GM12878 (cell line): ENCODE results near the gene PC. TPM values are rescaled to one million over a fixed set of nuclear protein-coding genes. Genes with fewer than 3 reads are reported as not detected.

Source experiments
- ATAC-seq: fragments of 200-7000 bp; cut with Tn5 transposase; 3 replicates; pipeline ENCODE4 v1.9.1; 2020; ENCODE audit warnings: mild to moderate bottlenecking, moderate library complexity
- BruUV-seq: library from RNA; stranded (reverse); fragments of 400-500 nt; replicated peaks from 2 replicates; lab custom pipeline; 2021; lab: Mats Ljungman, UMichigan
- CTCF ChIA-PET: fragments of 300-600 bp; sonication (Branson Sonifier 250); formaldehyde crosslinking; extraction: SDS; loops from one replicate; lab custom pipeline; 2021; ENCODE audit warnings: inconsistent platforms; lab: Yijun Ruan, JAX
- POLR2A ChIA-PET: fragments of 350-600 bp; formaldehyde crosslinking; extraction: SDS; loops from one replicate; lab custom pipeline; 2021; ENCODE audit warnings: inconsistent platforms; lab: Charles Lee
- RAD21 ChIA-PET: fragments of 300-600 bp; sonication (Branson Sonifier 250); formaldehyde crosslinking; loops from one replicate; lab custom pipeline; 2023; ENCODE audit warnings: antibody characterized with exemption; ENCODE audit not compliant: unreplicated experiment; lab: Charles Lee
- SMC1A ChIA-PET: fragments of 300-600 bp; sonication (Branson Sonifier 250); formaldehyde crosslinking; loops from one replicate; lab custom pipeline; 2023; ENCODE audit not compliant: unreplicated experiment, uncharacterized antibody; lab: Charles Lee
- DNase-seq: peaks from one replicate; pipeline ENCODE4 v3.0.0-alpha.2; 2011; ENCODE audit warnings: low read depth, low spot score
- FAIRE-seq: peaks from 3 replicates; lab custom pipeline; 2011; peaks lifted over from hg19 to GRCh38; lab: Jason Lieb, UNC
- H2AFZ ChIP-seq: 2 replicates; pipeline ENCODE4 v1.6.0; 2011; ENCODE audit warnings: low read depth, low read length, control low read depth; ENCODE audit not compliant: control insufficient read depth
- H3K27ac ChIP-seq: 2 replicates; pipeline ENCODE4 v1.5.1; 2011; ENCODE audit warnings: control low read depth; ENCODE audit not compliant: control insufficient read depth, insufficient read depth
- H3K27me3 ChIP-seq, 2 experiments: replicated peaks in 1 of 2; 2 replicates each; pipeline versions ENCODE4 v1.6.0 to v1.6.1; 2011; ENCODE audit warnings: low read length in 1 of 2; ENCODE audit not compliant: control insufficient read depth in 2 of 2, insufficient read depth in 2 of 2
- H3K36me3 ChIP-seq, 2 experiments: 2 replicates each; pipeline ENCODE4 v1.5.1; 2011; ENCODE audit warnings: low read length in 1 of 2; ENCODE audit not compliant: control insufficient read depth in 2 of 2, insufficient read depth in 2 of 2
- H3K4me1 ChIP-seq: 2 replicates; pipeline ENCODE4 v1.6.1; 2011; ENCODE audit warnings: mild to moderate bottlenecking, low read length, moderate library complexity, mixed read lengths; ENCODE audit not compliant: control insufficient read depth, insufficient read depth
- H3K4me2 ChIP-seq: 2 replicates; pipeline ENCODE4 v1.6.0; 2011; ENCODE audit warnings: control low read depth; ENCODE audit not compliant: control insufficient read depth, insufficient read depth
- H3K4me3 ChIP-seq: fragments of 200-600 bp; sonication (generic); 2 replicates; pipeline ENCODE4 v1.5.1; 2016
- H3K79me2 ChIP-seq: 2 replicates; pipeline ENCODE4 v1.6.0; 2011; ENCODE audit warnings: low read length; ENCODE audit not compliant: control insufficient read depth, insufficient read depth
- H3K9ac ChIP-seq: 2 replicates; pipeline ENCODE4 v1.8.0; 2011; ENCODE audit warnings: low read length, control low read depth, mixed read lengths; ENCODE audit not compliant: control insufficient read depth, insufficient read depth
- H3K9me3 ChIP-seq: replicated peaks from 3 replicates; pipeline ENCODE4 v1.5.1; 2011; ENCODE audit warnings: mild to moderate bottlenecking, low read length; ENCODE audit not compliant: control insufficient read depth, insufficient read depth
- H4K20me1 ChIP-seq: 2 replicates; pipeline ENCODE4 v1.6.0; 2011; ENCODE audit not compliant: control insufficient read depth, insufficient read depth
- E2F8 ChIP-seq: fragments of 450-650 bp; IDR thresholded peaks from 2 replicates; pipeline ENCODE4 v1.6.1; 2018; ENCODE audit warnings: mild to moderate bottlenecking, low read depth, moderate library complexity; ENCODE audit not compliant: partially characterized antibody
- JUNB ChIP-seq: IDR thresholded peaks from 2 replicates; pipeline ENCODE4 v1.6.1; 2016; ENCODE audit warnings: antibody characterized with exemption, mild to moderate bottlenecking
- KDM1A ChIP-seq: fragments of 200-600 bp; sonication (generic); IDR thresholded peaks from 2 replicates; pipeline ENCODE4 v1.6.1; 2016; ENCODE audit warnings: borderline replicate concordance
- MAX ChIP-seq: IDR thresholded peaks from 2 replicates; pipeline ENCODE4 v1.6.1; 2012; ENCODE audit warnings: low read depth, low read length, improper control_type of control experiment
- MEF2B ChIP-seq: fragments of 450-650 bp; IDR thresholded peaks from 2 replicates; pipeline ENCODE4 v1.6.1; 2018; ENCODE audit warnings: mild to moderate bottlenecking, moderate library complexity; ENCODE audit not compliant: partially characterized antibody, poor library complexity, severe bottlenecking
- NFYB ChIP-seq: IDR thresholded peaks from 2 replicates; pipeline ENCODE4 v1.6.1; 2011; ENCODE audit warnings: low read depth, mild to moderate bottlenecking, low read length, improper control_type of control experiment, moderate library complexity; ENCODE audit not compliant: insufficient read depth
- RAD51 ChIP-seq: fragments of 450-650 bp; IDR thresholded peaks from 2 replicates; pipeline ENCODE4 v1.6.1; 2016; ENCODE audit warnings: moderate library complexity, mild to moderate bottlenecking, inconsistent platforms
- SMARCA5 ChIP-seq: fragments of 450-650 bp; IDR thresholded peaks from 2 replicates; pipeline ENCODE4 v1.6.1; 2017; ENCODE audit warnings: mild to moderate bottlenecking
- TARDBP ChIP-seq: IDR thresholded peaks from 2 replicates; pipeline ENCODE4 v1.6.1; 2016; ENCODE audit warnings: borderline replicate concordance
- USF1 ChIP-seq: IDR thresholded peaks from 2 replicates; pipeline ENCODE4 v1.6.1; 2011; ENCODE audit warnings: borderline replicate concordance, low read depth, mild to moderate bottlenecking, moderate library complexity, mixed read lengths, low read length; ENCODE audit not compliant: insufficient read depth; ENCODE audit errors: extremely low read length
- ZNF24 ChIP-seq: fragments of 450-650 bp; IDR thresholded peaks from 2 replicates; pipeline ENCODE4 v1.6.1; 2017; ENCODE audit warnings: antibody characterized with exemption, mild to moderate bottlenecking
- WGBS: methylation state at CpG from one replicate; pipeline ENCODE4 v1.1.6; 2016; ENCODE audit warnings: low lambda C conversion rate; ENCODE audit not compliant: insufficient replicate concordance, insufficient coverage; ENCODE audit errors: missing lambda C conversion rate; 5-methylcytosine and 5-hydroxymethylcytosine counted together
- in situ Hi-C: fragments of 300-500 bp; cut with MboI; formaldehyde crosslinking; loops from 9 replicates; pipeline ENCODE4 v1.14.3; 2018; ENCODE audit warnings: mixed read lengths
- intact Hi-C: fragments of 100-400 bp; cut with micrococcal nuclease; formaldehyde crosslinking; loops from one replicate; pipeline ENCODE4 v1.14.2; 2022; ENCODE audit not compliant: unreplicated experiment
- polyA plus RNA-seq, 11 experiments: library from polyadenylated mRNA; depleted of rRNA in 4 of 11; unstranded in 6 of 11; stranded (reverse) in 5 of 11; fragments of >200 nt; fragmentation: Nextera tagmentation in 4 of 11; fragmentation: Illumina TruSeq in 1 of 11; extraction: Ambion mirVana in 4 of 11; extraction: Trizol in 1 of 11; gene quantifications; 1 replicate in 1 of 11; 2 replicates in 10 of 11; pipeline versions ENCODE4 v1.2.1 to v1.2.3, GENCODE V29; 2011 to 2016; ENCODE audit warnings: inconsistent platforms in 2 of 11, missing spikeins in 2 of 11, low read depth in 1 of 11
- total RNA-seq, 4 experiments: library from RNA; depleted of rRNA in 3 of 4; stranded (reverse); fragments of >200 nt in 3 of 4; fragmentation: Illumina TruSeq in 1 of 4; extraction: Trizol in 1 of 4; gene quantifications; 2 replicates each; pipeline versions ENCODE4 v1.2.1 to v1.2.3, GENCODE V29; 2013 to 2021

PC gene
- total and polyA plus RNA-seq, 10 of the 15 experiments (the other 5 are each of a cell fraction or from before 2014, with no cell fraction given) = 0.22 to 10.3 (median 4.5) TPM

- CTCF ChIA-PET = interaction anchor here (1.0 kb wide), 1 partner anchor 15 kb away, joined by 3 read pairs; no protein-coding TSS in a partner anchor
Measured at GRCh38 chr11:67007126-67007525, 48.9 kb upstream of the PC start.

GRCh38 chr11:67006029-67006884 is 48.1 kb upstream of the PC start:
- Histone ChIP-seq H3K4me3 (no peak overlapping the region), H3K9me3 (no peaks in the 10 kb centered on the region), H3K36me3 (no peaks in the 10 kb centered on the region), H3K4me1 (no peaks in the 10 kb centered on the region), H3K79me2 (no peaks in the 10 kb centered on the region), H3K4me2 (no peak overlapping the region), H4K20me1 (no peaks in the 10 kb centered on the region), H3K9ac (no peak overlapping the region), H2AFZ (peak overlapping the region; percentile 70), H3K27me3 (no peaks in the 10 kb centered on the region), H3K27ac (no peak overlapping the region)
- FAIRE-seq (no peak), DNase-seq (no peak), ATAC-seq (peak; percentile 53)
- POLR2A ChIA-PET = interaction anchor here (0.6 kb wide), 1 partner anchor 1017 kb away, joined by 3 read pairs; no protein-coding TSS in a partner anchor
- SMC1A ChIA-PET = no interaction called here
- intact Hi-C loops = no loop called here
- BruUV-seq = no TSS peak
- CTCF ChIA-PET = interaction anchor here (0.6 to 1.0 kb wide), 2 partner anchors 15 to 17 kb away, joined by 3 read pairs; no protein-coding TSS in a partner anchor
- RAD21 ChIA-PET = interaction anchor here (0.6 kb wide), 1 partner anchor 263 kb away, joined by 3 read pairs; no protein-coding TSS in a partner anchor
- in situ Hi-C loops = no loop called here
- 56% methylated on average over 13 of the region's 14 CpGs for WGBS
- TF ChIP-seq NFYB = peak; percentile 74
- TF ChIP-seq SMARCA5 = no peak
- TF ChIP-seq RAD51 = peak; percentile 90
- no peak for TF ChIP-seq MAX
- peak; percentile 84 for TF ChIP-seq USF1
- no peak for TF ChIP-seq MEF2B
- no peak for TF ChIP-seq KDM1A
- TF ChIP-seq E2F8 = no peak
- TF ChIP-seq TARDBP = no peak

More at GRCh38 chr11:67007126-67007525, 48.9 kb upstream of the PC start:
- Histone ChIP-seq H3K79me2 (no peaks in the 10 kb centered on the region), H3K36me3 (no peaks in the 10 kb centered on the region), H3K4me1 (no peaks in the 10 kb centered on the region), H3K27me3 (no peaks in the 10 kb centered on the region), H4K20me1 (no peaks in the 10 kb centered on the region), H3K9ac (no peak overlapping the region), H3K9me3 (no peaks in the 10 kb centered on the region), H3K27ac (no peak overlapping the region), H2AFZ (no peak overlapping the region), H3K4me2 (no peak overlapping the region), H3K4me3 (no peak overlapping the region)
- ChIA-PET SMC1A (no interaction called here), POLR2A (no interaction called here), RAD21 (no interaction called here)
- no TSS peak for BruUV-seq
- in situ Hi-C loops = no loop called here
- TF ChIP-seq JUNB = no peak
- TF ChIP-seq ZNF24 = no peak
- intact Hi-C loops = no loop called here
- FAIRE-seq = no peak
- no peak for DNase-seq
- 71% methylated on average over 7 of the region's 7 CpGs for WGBS
- no peak for ATAC-seq
